ENCODE measurements around the gene CXCL16. TPM values are rescaled to one million over a fixed set of nuclear protein-coding genes. Genes with fewer than 3 reads are reported as not detected.

CXCL16 gene
- total and polyA plus RNA-seq, 2 of the 13 experiments (the other 11 are each of a cell fraction or from before 2014, with no cell fraction given): 9.4 to 101 TPM

- H4K20me1 ChIP-seq (ENCODE audit: insufficient read depth, low read length): no peaks in the 10 kb centered on the region
- no peak overlapping the region for H3K4me3 ChIP-seq (replicated peaks in 1 of 3; ENCODE audit: insufficient read depth in 1 of 3, low read depth in 2 of 3, low read length in 3 of 3)
- CTCF ChIA-PET (ENCODE audit: low intra/inter-chr PET ratio, low total read pairs): no interaction called here
- ATAC-seq (no peak), FAIRE-seq (no peak), DNase-seq (ENCODE audit: low spot score) (no peak)
- TF ChIP-seq HDAC6 (IDR thresholded peaks at IDR 0.05; ENCODE audit: low read depth, low read length) (no peak), ZNF281 (CRISPR knock-in tag; IDR thresholded peaks at IDR 0.05; ENCODE audit: borderline replicate concordance) (no peak), PRDM10 (CRISPR knock-in tag; IDR thresholded peaks at IDR 0.05; ENCODE audit: low read depth) (no peak), MAFG (CRISPR knock-in tag; IDR thresholded peaks at IDR 0.05) (no peak)
- TF ChIP-seq, protein P1, sequence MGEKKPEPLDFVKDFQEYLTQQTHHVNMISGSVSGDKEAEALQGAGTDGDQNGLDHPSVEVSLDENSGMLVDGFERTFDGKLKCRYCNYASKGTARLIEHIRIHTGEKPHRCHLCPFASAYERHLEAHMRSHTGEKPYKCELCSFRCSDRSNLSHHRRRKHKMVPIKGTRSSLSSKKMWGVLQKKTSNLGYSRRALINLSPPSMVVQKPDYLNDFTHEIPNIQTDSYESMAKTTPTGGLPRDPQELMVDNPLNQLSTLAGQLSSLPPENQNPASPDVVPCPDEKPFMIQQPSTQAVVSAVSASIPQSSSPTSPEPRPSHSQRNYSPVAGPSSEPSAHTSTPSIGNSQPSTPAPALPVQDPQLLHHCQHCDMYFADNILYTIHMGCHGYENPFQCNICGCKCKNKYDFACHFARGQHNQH (CRISPR knock-in tag; IDR thresholded peaks at IDR 0.05): no peak
- POLR2A ChIA-PET: no interaction called here
- H3K27ac ChIP-seq (ENCODE audit: extremely low read length, insufficient read depth, low read length): no peak overlapping the region
- BruUV-seq (replicated peaks): no TSS peak
- no peaks in the 10 kb centered on the region for H3K27me3 ChIP-seq (ENCODE audit: control insufficient read depth in 1 of 2, insufficient read depth in 2 of 2, low read length in 2 of 2)
- peaks cover 55% of the 10 kb centered on the region for H3K4me1 ChIP-seq (ENCODE audit: insufficient read depth, low read length)
- in situ Hi-C loops (cut with HindIII; ENCODE audit: extremely low pct_ligation_motif_present, low pct_unique_long_range_greater_than_20kb): no loop called here
- no peak overlapping the region for H3K4me2 ChIP-seq (ENCODE audit: low read depth, low read length)
- no peaks in the 10 kb centered on the region for H3K9me3 ChIP-seq (ENCODE audit: low read length)
- over 99% methylated on average over 9 of the region's 9 CpGs for WGBS (ENCODE audit: low lambda C conversion rate)
- H3K9ac ChIP-seq (ENCODE audit: insufficient read depth, low read depth, low read length): no peak overlapping the region
- intact Hi-C loops (cut with micrococcal nuclease; ENCODE audit: unreplicated experiment): no loop called here
- no peaks in the 10 kb centered on the region for H3K36me3 ChIP-seq (replicated peaks in 1 of 2; ENCODE audit: control insufficient read depth in 1 of 2, insufficient read depth in 2 of 2, low read length in 2 of 2)
- H2AFZ ChIP-seq (ENCODE audit: low read length): no peak overlapping the region
- H3K79me2 ChIP-seq (ENCODE audit: insufficient read depth, low read length): peaks cover 6% of the 10 kb centered on the region
Measured at GRCh38 chr17:4766723-4767122, 27.0 kb upstream of the CXCL16 start.

Measured in HepG2 (cell line).